PC-9 (cell line): ENCODE measurements around the gene NEBL.

Experiments
- EZH2 ChIP-seq: fragments of 200-600 bp; sonication (generic); IDR thresholded peaks from 2 replicates; pipeline ENCODE4 v1.8.0; 2017; ENCODE audit warnings: antibody characterized with exemption, low read depth
- TF ChIP-seq, protein P1 (sequence below): fragments of 200-600 bp; sonication (generic); conservative IDR thresholded peaks from 2 replicates; pipeline ENCODE4 v1.6.1; 2017; ENCODE audit warnings: mixed run types, antibody characterized with exemption, mild to moderate bottlenecking, moderate library complexity

DNA sequence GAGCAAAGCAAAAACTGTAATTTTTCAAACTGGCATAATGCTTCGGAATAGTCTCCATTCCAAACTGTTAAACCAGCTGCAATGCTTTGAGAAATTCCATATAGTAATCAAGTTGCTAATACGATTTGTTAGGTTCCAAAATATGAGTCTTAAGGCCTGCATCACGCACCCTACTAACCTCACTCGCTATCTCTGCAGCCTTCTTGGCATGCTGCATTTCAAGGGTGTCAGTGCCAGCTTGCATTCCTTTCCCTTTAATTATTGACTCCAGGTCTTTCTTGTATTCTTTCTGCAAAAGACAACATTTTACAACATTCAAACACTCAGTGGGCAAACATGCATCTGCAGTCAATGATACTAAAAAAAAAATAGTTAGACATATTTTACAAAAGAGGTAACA, 61.8 kb downstream of the NEBL start:
- TF ChIP-seq, protein P1, sequence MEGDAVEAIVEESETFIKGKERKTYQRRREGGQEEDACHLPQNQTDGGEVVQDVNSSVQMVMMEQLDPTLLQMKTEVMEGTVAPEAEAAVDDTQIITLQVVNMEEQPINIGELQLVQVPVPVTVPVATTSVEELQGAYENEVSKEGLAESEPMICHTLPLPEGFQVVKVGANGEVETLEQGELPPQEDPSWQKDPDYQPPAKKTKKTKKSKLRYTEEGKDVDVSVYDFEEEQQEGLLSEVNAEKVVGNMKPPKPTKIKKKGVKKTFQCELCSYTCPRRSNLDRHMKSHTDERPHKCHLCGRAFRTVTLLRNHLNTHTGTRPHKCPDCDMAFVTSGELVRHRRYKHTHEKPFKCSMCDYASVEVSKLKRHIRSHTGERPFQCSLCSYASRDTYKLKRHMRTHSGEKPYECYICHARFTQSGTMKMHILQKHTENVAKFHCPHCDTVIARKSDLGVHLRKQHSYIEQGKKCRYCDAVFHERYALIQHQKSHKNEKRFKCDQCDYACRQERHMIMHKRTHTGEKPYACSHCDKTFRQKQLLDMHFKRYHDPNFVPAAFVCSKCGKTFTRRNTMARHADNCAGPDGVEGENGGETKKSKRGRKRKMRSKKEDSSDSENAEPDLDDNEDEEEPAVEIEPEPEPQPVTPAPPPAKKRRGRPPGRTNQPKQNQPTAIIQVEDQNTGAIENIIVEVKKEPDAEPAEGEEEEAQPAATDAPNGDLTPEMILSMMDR = no peak
- TF ChIP-seq EZH2 = no peak
